Lung (tissue), 12 donors: ENCODE data around the gene LONRF2. TPM values are rescaled to one million over a fixed set of nuclear protein-coding genes. Genes with fewer than 3 reads are reported as not detected.

Experiments used
- ATAC-seq: fragments of 200-7000 bp; cut with Tn5 transposase; one replicate; pipeline ENCODE4 v1.9.1; 2020; ENCODE audit warnings: moderate number of reproducible peaks; ENCODE audit not compliant: insufficient read depth, low FRiP score
- DNase-seq, 3 donors: peaks; one replicate each; pipeline ENCODE4 v3.0.0-alpha.2; 2013 to 2017
- H3K27ac ChIP-seq, 2 donors: one replicate each; pipeline ENCODE4 v1.5.1; 2013; ENCODE audit warnings: mild to moderate bottlenecking in 2 of 2, moderate library complexity in 2 of 2, control low read depth in 1 of 2, inconsistent platforms in 1 of 2, low read depth in 1 of 2, low read length in 1 of 2
- H3K27me3 ChIP-seq, 3 donors: one replicate each; pipeline ENCODE4 v1.5.1; 2013; ENCODE audit warnings: low read length in 2 of 3; ENCODE audit not compliant: control insufficient read depth in 3 of 3, insufficient read depth in 3 of 3
- H3K36me3 ChIP-seq, 4 donors: one replicate each; pipeline ENCODE4 v1.5.1; 2013; ENCODE audit warnings: low read length in 4 of 4, mild to moderate bottlenecking in 1 of 4, moderate library complexity in 1 of 4; ENCODE audit not compliant: control insufficient read depth in 4 of 4, insufficient read depth in 4 of 4
- H3K4me1 ChIP-seq, 5 donors: one replicate each; pipeline ENCODE4 v1.5.1; 2013; ENCODE audit warnings: low read length in 5 of 5, mild to moderate bottlenecking in 2 of 5, moderate library complexity in 1 of 5; ENCODE audit not compliant: control insufficient read depth in 5 of 5, insufficient read depth in 5 of 5
- H3K4me3 ChIP-seq: one replicate; pipeline ENCODE4 v1.5.1; 2013; ENCODE audit warnings: mild to moderate bottlenecking, control low read depth, moderate library complexity
- H3K9ac ChIP-seq, 2 donors: one replicate each; pipeline ENCODE4 v1.5.1; 2013; ENCODE audit warnings: low read length in 2 of 2, control low read depth in 1 of 2; ENCODE audit not compliant: insufficient read depth in 1 of 2
- H3K9me3 ChIP-seq, 4 donors: one replicate each; pipeline ENCODE4 v1.5.1; 2013; ENCODE audit warnings: low read length in 3 of 4, mild to moderate bottlenecking in 1 of 4, moderate library complexity in 1 of 4; ENCODE audit not compliant: control insufficient read depth in 4 of 4, insufficient read depth in 3 of 4
- WGBS, 2 donors: extraction: QIAGEN DNeasy Blood & Tissue Kit; methylation state at CpG; one replicate each; pipeline ENCODE4 v1.1.7; 2013; 5-methylcytosine and 5-hydroxymethylcytosine counted together
- polyA plus RNA-seq, 2 donors: library from polyadenylated mRNA; stranded (reverse); fragments of 200-250 nt; gene quantifications; one replicate each; pipeline ENCODE4 v1.2.1, GENCODE V29; 2013
- total RNA-seq, 2 donors: library from RNA; depleted of rRNA in 1 of 2; stranded (reverse); fragments of >200 nt in 1 of 2; gene quantifications; one replicate each; pipeline ENCODE4 v1.2.1, GENCODE V29; 2014 to 2021
- TF ChIP-seq, protein P1 (sequence below): IDR thresholded peaks from 2 replicates; pipeline ENCODE4 v1.5.1; 2012; ENCODE audit warnings: mild to moderate bottlenecking; ENCODE audit errors: control extremely low read depth, extremely low read depth
- donor health status: control.
- donor health status: control.
- donor health status: Bipolar disorder and iron deficiency.
- donor health status: healthy.
- donor health status: DM: yes; HTN: yes; CAD: no.

LONRF2 gene
- total and polyA plus RNA-seq, 4 donors = 0.38 to 5.2 (median 2.6) TPM

DNA sequence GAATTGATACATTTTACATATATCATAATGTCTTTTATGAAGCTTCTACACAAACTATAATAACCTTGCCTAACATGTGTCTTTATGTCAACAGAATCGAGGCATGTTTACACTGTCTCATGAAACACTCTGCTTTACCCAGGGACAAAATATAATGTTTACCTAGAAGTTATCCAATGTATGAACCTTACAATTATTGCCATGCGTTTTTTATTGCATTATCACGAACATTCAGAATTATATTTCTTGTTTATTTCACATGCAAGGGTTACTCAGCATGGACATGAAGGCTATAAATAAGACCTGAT, 19.8 kb downstream of the LONRF2 start:
- Histone ChIP-seq H3K27ac (no peak overlapping the region), H3K36me3 (peaks cover 0 to 6% (median under 1%) of the 10 kb centered on the region in 4 donors), H3K9me3 (no peaks in the 10 kb centered on the region), H3K9ac (no peak overlapping the region), H3K4me3 (no peak overlapping the region), H3K27me3 (peaks cover 0 to 2% (median 0%) of the 10 kb centered on the region in 3 donors), H3K4me1 (no peaks in the 10 kb centered on the region)
- DNase-seq (no peak), ATAC-seq (no peak)
- TF ChIP-seq, protein P1, sequence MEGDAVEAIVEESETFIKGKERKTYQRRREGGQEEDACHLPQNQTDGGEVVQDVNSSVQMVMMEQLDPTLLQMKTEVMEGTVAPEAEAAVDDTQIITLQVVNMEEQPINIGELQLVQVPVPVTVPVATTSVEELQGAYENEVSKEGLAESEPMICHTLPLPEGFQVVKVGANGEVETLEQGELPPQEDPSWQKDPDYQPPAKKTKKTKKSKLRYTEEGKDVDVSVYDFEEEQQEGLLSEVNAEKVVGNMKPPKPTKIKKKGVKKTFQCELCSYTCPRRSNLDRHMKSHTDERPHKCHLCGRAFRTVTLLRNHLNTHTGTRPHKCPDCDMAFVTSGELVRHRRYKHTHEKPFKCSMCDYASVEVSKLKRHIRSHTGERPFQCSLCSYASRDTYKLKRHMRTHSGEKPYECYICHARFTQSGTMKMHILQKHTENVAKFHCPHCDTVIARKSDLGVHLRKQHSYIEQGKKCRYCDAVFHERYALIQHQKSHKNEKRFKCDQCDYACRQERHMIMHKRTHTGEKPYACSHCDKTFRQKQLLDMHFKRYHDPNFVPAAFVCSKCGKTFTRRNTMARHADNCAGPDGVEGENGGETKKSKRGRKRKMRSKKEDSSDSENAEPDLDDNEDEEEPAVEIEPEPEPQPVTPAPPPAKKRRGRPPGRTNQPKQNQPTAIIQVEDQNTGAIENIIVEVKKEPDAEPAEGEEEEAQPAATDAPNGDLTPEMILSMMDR = no peak
- WGBS, 2 donors = 76 to 78% methylated on average over 3 of the region's 3 CpGs

DNA sequence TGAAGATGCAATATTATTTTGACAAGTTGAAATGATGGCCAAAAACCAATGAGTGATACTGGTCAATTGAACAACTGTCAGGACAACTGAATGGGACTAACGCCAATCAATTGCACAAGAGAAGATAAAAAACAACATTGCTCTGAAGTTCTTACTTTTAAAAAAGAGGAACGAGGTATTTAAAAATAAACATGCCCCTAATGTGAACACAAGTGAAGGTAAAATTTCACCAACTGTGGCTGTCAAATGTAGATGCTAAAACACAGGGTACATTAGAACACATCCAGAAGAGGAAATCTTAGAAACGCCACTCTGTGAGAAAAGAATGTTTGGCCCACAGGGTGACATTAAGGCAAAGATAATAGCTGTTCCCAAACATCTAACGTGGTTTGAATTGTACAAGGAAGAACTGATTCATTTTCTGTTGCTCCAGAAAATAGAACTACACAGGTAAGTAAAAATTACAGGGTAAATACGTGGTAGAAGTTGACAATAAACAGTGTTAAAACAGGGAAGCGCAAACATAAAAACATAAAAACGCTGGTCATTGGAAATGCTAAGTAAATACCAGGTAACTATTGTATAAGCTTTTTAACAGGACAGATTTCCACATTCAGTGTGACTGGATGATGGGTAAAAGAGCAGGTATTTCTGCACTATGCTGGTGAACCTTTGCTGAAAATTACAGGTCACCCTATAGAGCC, 20.3 kb downstream of the LONRF2 start:
- H3K9me3 ChIP-seq = no peaks in the 10 kb centered on the region
- TF ChIP-seq, protein P1 = no peak
- DNase-seq (no peak), ATAC-seq (no peak)
- H3K27me3 ChIP-seq = peaks cover 0 to 2% (median 0%) of the 10 kb centered on the region in 3 donors
- H3K36me3 ChIP-seq = peaks cover 0 to 6% (median under 1%) of the 10 kb centered on the region in 4 donors
- 72 to 76% methylated on average over 7 of the region's 7 CpGs for WGBS, 2 donors
- H3K4me3 ChIP-seq = no peak overlapping the region
- no peak overlapping the region for H3K9ac ChIP-seq
- H3K4me1 ChIP-seq = no peaks in the 10 kb centered on the region
- no peak overlapping the region for H3K27ac ChIP-seq

DNA sequence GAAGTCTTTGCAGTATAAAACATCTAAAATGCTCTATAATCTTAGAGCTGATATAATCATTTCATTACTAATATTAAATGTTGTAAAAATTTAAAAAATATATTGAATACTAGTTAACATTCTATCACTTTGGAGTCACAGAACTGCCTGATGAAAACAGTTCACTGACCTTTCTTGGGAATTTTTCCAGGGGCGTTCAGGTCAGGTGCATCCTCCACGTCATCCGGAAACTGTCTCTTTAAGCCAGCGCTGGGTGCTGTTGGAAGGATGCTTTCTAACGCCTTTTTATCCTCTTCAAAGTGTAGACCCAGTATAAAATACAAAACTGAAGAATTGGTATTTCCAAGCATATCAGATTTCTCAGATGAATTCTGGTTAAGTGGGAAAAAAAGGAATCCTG, 22.8 kb downstream of the LONRF2 start:
- Histone ChIP-seq H3K27me3 (peaks cover 0 to 2% (median 0%) of the 10 kb centered on the region in 3 donors), H3K4me1 (no peaks in the 10 kb centered on the region), H3K36me3 (peaks cover 0 to 6% (median under 1%) of the 10 kb centered on the region in 4 donors), H3K9me3 (no peaks in the 10 kb centered on the region), H3K27ac (no peak overlapping the region), H3K4me3 (no peak overlapping the region), H3K9ac (no peak overlapping the region)
- TF ChIP-seq, protein P1 = no peak
- WGBS, 2 donors = 89 to 92% methylated on average over 5 of the region's 5 CpGs
- ATAC-seq (no peak), DNase-seq (no peak)

DNA sequence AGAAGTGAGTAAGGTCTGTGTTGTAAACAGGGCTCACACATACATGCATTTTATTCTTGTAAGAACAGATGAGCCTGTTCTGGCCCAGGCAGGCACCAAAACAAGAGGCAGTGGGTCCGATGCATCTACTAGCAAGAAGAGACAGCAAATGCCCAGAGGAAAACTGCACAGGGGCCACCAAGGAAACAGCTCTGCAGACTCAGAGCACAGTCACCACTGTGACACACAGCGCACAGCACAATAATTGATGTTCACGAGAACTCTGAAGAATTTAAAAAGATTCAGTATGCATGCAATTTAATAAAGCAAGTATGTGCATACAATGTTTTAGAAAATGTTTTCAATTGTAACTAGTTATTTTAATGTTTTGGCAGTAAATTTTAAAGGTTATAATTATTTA, 24.8 kb downstream of the LONRF2 start:
- TF ChIP-seq, protein P1 = no peak
- H3K27ac ChIP-seq = no peak overlapping the region
- no peak overlapping the region for H3K9ac ChIP-seq
- H3K36me3 ChIP-seq = peaks cover 0 to 6% (median under 1%) of the 10 kb centered on the region in 4 donors
- WGBS, 2 donors = 94% methylated on average over 3 of the region's 3 CpGs
- DNase-seq (no peak), ATAC-seq (no peak)
- no peak overlapping the region for H3K4me3 ChIP-seq
- no peaks in the 10 kb centered on the region for H3K9me3 ChIP-seq
- no peaks in the 10 kb centered on the region for H3K4me1 ChIP-seq
- H3K27me3 ChIP-seq = peaks cover 0 to 2% (median 0%) of the 10 kb centered on the region in 3 donors
